ENCODE data around the gene FAM240B.

The FAM240B gene

DNA sequence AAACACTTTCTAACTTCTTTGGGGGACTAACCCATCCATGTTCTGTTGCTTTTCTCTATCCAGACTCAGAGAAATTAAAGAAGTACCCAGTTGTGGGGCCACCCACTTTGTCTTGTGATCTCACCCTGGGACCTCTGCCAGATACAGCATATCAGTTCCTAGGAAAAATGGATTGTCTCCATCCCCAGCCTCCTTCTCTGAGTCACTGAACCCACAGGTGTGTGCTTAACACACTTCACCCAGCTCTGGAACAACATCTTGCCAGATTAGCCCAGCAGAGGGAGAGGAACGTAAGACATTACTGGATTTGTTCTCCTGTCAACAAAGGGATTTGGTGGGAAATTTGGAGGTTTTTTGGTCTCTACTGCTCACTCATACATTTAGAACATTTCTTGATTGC, 19.2 kb downstream of the FAM240B start:
- no peak for DNase-seq

DNA sequence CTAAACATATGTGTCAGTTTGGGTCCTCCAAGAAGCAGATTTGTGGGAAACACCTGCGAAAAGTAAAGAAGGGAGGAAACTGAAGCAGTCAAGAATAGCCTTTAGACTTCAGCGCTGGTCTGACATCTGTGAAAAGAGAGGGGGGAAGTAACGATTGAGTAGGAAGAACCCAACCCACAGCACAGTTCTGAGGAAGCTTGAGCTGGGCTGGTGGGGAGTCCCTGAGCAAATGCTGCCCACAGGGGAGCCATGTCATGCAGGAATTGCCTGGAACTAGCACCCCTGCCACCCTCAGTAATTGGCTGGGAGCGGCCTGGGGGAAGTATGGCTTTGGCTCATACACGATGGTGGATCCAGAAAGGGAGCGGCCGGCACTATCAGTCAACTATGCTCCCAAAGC, 20.6 kb downstream of the FAM240B start:
- DNase-seq: no peak

DNA sequence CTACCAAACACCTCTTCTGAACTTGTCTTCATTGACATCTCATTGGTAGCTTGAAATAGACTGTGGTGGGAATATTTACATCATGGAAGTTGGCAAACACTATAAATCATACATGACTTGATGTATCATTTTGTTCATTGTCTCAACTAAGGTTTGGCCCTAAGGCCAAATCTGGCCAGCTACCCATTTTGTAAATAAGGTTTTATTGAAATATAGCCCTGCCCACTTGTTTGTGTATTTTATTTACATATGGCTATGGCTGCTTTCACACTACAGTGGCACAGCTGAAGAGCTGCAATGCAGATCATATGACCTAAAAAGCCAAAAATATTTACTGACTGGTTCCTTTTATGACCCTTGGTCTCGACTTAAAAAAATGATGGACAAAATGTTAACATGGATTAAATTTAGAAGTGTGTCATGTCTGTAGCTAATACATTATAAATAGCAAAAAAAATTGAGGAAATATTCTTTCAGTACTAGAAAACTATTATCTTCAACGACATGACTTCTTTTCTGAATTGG, 22.1 kb downstream of the FAM240B start:
- DNase-seq: no peak

DNA sequence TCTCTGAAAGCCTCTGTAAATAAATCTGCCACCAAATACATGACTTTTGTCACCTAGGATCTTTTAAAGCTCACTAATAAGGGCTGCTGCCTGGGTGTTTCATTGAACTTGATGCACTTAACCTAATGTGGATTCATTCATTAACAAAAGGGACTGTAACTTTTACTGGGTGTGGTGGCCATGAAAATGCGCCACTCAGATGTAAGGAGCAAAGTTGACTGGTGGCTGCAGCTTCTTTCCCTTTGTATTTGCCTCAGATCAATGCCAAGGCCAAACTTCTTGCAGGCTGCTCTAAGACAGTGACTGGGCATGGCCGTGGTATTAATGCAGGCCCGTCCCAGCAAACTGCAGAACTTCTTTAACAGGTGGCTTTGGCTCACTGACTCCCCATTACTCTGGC, 22.9 kb downstream of the FAM240B start:
- no peak for DNase-seq

DNA sequence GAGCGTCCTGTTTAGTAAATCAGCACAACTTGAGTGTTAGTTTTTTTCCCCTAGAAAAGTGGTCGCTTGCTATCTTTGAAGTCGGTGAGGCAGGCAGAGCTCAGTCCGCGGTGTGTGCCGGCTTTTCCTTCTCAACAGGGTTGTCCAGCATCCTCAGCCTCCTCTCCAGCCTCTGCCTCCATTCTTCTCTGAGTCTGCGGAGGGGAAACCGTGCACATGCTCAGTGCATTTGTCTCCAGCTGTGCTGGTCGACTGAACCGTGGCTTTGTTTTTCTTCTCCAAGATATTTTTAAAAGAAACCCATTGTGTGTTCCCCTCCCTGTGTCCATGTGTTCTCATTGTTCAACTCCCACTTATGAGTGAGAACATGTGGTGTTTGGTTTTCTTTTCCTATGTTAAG, 25.3 kb downstream of the FAM240B start:
- DNase-seq: peak in 32 of 58 donors; percentile 5 to 79 (median 49)

DNA sequence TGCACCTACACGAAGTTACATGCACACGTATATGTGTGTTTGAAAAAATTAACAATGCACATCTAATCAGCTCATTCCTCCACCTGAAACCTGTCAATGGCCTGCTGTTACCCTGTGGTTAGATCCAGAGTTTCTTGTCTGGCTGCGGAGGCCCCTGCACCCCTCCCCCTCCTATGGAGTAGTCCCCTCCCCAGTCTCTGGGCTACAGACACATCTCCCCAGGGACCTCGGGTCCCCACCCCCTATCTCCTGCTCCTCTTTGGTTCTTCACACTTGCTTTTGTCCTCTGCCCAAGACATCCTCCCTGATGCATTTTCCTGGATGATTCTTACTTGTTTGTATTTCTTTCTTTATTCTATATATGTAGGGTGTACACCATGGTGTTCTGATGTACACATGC, 27.2 kb downstream of the FAM240B start:
- DNase-seq: no peak

DNA sequence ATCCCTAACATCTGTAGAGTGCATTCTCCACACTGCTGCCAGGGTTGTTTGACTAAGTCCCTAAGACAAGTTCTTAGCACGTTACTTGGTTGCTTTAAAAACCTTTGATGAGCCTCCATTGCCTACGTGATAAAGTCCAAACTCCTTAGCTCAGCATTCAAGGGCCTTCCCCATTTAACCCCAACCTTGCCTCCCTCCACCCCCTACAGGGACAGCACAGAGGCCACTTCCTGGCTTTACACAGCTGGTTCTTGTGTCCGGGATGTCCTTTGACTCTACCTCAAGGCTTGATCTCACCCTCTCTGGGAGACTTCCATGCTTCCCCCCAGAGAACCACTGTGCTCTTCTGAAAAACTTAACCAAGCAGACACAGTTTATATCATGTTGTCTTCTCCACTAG, 29.4 kb downstream of the FAM240B start:
- no peak for DNase-seq

DNA sequence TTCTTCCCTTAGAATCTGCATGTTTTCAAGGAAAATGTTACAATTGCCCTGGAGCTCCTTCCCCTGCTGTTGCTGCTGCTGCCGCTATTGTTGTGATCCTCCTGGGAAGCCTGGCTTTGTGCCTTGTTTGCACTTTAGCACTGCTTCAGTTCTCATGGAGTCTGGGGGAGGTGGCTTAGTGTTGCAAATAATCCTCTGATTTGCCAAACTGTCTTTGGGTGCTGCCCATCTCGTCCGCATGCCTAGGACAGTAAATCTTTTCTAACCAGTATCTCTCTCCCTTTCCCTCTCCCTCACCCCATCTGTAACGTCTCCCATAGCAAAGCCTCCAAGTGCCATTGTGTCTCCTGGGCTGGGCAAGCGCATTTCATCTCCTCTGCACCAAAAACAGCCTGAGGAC, 30.3 kb downstream of the FAM240B start:
- DNase-seq: peak in 30 of 58 donors; percentile 5 to 61 (median 29)

DNA sequence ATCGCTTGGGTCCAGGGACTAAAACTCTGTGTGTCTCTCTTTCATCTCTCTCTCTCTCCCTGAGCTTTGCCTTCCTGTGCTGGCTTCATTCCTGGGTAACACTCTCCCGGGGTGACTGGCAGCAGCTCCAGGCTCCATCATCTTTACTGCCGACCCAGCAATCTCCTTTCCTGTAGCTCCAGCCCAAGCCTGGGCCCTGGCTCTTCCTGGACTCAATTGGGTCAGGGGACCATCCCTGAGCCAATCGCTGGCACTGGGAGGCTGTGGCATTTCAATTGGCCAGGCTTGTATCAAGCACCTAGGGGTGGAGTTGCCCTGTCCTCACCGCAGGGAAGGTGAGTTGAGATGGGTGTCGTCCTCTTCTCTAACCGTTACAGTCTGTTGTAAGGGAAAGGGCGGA, 31.9 kb downstream of the FAM240B start:
- DNase-seq: no peak

DNA sequence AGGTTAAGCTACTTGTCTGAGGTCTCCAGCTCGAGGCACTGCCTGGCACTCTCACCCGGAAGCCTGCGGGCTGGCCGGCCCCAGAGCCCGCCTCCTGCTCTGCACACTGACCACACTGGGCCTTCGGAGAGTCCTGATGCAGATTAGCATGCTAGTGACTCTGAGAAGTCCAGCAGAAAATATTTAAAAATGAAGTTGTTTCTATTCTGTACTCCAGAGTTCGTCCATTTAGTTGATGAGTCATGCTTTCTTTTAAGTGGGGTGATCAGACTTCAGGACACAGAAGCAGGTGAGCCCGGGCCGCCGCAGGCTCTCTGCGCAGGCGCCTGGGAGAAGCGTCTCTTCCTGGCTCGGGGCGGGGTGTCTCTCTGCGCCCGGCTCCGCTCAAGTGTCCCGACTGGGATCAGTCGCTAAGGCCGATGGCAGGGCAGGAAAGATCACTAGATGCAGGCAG, 32.5 kb downstream of the FAM240B start:
- peak in 19 of 58 donors; percentile 5 to 52 (median 21) for DNase-seq

DNA sequence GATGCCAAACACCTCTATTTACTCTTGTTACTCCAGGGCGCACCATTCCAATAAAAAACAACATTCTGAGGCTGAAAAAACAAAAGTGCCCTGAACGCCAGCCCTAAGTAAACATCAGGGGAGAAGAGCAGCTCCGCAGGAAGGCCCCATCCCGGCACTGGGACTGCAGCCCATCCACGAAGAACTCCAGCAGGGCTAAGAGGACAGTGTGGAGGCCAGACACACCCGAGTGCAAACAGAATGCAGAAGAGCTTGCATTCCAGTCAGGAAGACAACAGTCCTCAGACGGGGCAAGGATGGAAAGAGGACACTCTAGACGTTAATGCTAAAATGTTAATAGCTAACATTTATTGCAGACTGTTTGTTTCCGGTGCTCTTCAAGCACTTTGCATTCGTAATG, 33.0 kb downstream of the FAM240B start:
- no peak for DNase-seq

DNA sequence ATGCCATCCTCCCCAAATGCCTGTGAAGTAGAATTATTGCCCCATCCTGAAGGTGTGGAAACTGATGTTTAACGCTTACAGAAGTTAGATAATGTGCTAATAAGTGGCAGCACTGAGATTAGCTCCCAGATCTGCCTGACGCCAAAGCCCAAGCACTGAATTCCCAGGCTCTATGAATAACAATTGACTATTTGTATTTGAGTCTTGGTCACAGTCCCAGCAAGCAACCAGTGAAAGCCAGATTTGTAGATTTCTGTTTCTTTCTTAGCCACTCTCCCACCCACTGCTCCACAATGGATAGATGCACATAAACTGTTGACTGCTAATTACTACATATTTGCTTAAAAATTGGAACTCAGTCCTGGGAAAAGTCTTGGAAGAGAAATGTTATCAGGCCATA, 34.4 kb downstream of the FAM240B start:
- DNase-seq: peak in 29 of 58 donors; percentile 11 to 88 (median 43)

DNA sequence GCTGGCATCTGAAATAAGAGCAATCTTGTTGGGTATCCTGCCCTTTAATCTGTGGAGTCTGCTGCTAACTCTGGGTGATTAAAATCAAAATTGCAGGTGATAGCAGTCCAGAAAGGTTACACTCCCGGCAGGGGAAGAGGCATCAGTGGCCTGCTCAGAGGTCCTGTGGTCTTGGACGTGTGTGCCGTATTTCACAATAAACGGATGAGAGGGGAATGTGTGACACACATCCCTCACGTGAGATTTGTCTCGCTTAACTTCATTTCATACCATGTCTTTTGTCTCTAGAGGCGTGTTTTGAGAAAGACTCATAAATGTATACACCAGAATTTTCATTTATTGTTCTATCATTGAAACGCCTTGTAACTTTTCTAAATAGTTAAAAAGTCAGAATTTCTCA, 36.6 kb downstream of the FAM240B start:
- DNase-seq: no peak

DNA sequence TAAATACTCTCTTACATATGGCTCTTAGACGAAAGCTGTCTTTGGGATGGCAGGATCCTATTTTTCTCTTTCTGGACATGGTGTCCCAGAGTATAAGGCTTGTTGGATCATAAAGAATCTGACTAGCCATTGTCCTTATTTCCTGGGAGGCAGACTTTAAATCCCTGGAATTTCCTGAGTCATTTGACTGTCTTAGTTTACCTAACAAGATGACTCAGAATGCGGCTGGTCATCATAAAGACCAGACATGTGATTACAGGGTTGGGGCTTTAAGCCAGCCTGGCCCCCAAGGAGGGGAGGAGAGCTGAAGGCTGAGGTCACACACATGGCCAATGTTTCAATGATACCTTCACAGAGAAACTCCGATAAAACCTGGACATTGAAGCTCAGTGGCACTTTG, 37.2 kb downstream of the FAM240B start:
- DNase-seq: no peak

DNA sequence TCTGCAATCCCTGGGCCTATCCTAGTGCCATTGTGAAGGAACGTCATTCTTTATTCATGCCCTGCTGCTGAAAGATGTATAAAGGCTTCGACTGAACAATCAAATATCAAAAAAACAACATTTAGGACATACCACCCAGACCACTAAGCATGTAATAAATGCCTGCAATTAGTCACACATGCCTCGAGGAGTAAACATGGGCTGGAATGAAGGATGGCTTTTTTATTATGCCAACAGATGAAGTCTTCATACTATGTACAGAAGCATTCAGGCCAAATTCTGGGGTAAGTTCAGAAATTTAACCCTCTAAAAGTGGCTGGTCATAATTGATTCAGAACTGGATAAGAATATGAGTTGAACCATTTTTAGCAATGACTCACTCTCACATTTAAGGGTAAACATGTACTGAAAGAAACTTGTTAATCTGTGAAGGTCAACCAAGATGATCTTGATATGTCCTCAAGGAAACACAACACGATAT, 38.1 kb downstream of the FAM240B start:
- DNase-seq: no peak

DNA sequence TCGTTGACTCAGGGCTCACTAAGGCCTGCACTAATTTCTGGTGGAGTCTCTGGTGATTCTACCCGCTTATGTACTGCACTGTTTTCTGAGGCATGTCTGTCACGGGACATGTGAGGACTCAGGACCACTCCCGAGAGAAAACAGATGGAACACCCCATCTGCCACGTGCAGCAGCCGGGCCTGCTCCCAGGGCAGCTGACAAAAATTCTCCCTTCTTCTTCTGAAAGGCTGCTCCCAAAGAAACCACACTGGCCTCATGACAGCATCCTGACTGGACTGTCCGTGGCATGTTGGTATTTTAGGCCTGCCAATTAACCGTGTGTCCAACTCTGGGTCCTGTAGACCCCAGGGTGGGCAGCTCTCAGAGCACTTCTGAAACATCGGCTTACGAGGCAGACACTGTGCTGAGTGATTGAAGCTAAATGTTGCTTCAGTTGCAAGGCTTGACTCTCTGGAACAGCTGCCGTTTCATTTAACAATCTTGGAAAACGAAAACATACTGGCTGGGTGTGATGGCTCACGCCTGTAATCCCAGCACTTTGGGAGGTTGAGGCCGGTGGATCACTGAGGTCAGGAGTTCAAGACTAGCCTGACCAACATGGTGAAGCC, 39.0 kb downstream of the FAM240B start:
- DNase-seq: no peak

DNA sequence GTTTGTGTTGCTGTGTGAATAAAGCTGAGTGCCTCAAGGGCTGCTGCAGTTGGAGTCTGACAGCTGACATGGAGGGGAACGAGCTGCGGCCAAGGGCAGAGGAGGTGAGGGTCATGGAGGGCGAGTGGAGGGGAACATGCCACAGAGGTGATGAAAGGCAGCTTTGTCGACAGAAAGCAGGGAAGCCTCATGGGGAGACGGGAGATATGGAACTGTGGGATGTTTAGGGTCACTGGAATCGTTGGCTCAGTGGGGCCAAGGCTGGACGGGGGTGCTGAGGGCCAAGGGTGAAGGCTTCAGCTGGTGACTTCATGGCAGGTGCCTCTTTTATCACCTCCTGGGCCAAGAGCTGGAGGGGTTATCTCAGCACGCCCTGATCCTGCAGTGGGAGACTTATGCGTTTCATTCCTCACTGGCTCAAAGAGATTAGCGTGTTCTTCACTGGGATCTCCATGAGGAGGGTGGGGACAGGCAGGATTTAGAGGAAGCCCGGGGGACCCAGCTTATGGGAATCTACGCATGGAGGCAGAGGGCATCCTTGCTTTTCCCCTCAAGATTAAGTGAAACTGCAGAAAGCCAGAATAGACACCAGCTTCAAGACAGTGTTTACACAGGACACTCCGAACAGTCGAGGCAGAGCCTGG, 42.2 kb downstream of the FAM240B start:
- no peak for DNase-seq

DNA sequence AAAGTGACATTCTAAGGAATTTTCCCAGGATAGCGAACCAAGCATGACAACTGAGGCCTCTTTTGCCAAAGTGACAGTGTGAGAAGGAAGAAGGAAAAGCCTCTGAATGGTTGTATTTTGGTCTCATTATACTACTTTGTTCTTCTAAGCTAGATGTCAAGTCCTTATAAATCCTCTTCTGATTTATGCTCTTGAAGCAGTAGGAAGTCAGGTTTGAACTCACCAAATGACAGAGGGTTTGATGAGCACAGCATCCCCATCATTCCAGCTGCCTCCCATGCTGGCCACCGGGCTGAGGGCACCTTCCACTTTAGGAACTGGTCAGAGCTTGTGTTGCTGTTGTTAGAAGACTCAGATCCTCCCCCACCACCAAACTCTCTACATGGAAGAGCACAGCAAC, 44.1 kb downstream of the FAM240B start:
- no peak for DNase-seq

DNA sequence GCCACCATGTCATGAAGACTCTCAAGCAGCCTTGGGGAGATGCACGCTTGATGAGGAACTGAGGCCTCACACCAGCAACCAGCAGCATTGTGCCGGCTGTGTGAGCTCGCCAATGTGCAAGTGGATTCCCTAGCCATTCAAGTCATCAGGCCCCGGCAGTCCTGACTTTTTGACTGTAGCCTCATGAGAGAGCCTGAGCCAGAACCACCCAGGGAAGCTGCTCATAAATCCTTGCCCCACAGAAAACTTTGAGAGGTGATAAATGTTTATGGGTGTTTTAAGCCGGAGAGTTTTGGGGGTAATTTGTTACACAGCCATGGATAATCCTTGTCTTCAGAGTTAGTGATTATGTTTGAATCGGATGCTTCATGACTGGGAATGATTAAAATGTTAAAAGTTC, 44.7 kb downstream of the FAM240B start:
- DNase-seq: no peak

DNA sequence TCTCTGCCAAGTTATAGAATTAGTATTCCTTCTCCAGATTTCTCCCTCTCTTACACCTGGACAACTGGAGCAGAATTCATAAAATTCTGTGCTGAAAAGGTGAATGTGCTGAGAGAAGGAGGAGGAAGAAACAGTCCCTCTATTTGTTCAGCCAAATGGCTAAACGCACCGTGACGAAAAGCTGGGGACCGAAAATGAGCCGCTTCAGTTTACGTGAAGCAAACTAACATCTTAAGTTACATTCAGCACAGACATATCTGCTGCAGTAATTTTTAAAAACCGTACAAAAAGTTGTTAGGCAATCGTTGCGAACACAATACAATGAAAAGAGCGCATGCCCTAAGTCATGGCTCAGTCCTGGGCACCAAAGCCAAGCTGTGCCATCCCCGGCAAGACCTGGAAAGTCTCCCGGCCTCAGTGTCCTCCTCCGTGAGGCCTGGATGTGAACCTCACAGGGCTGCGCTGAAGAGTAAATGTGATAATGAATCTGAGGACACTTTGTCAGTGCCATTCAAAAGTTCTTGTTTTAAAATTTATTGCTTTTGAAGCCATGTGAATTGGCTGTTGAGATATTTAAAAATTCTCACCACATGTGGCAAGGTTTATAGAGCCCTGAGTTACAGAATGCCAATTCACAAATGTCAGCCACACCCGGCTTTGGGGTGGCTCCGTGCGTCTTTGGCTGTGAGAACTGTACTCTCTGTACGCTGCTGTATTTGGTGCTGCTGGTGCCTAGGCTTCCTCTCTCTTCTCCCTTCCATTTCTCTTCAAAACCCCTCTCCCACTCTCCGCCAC, 46.3 kb downstream of the FAM240B start:
- no peak for DNase-seq

DNA sequence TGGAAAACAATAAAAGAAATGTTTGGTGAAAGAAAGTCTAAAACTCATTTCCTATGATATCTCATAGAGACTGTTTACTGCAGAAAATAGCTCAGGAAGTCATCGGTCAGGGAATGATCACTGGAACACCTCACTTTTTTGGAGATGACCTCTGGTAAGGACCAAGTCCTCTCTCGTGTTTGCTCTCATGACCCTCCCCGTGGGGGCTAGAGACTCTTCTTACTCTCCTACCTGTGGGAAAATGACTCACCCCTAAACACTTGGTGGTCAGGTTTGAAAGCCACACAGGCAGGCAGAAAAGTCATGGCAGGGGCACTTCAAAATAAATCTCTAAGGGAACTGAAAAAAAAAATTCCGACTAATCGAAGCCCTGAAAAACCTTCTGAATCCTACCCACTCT, 48.2 kb downstream of the FAM240B start:
- no peak for DNase-seq

DNA sequence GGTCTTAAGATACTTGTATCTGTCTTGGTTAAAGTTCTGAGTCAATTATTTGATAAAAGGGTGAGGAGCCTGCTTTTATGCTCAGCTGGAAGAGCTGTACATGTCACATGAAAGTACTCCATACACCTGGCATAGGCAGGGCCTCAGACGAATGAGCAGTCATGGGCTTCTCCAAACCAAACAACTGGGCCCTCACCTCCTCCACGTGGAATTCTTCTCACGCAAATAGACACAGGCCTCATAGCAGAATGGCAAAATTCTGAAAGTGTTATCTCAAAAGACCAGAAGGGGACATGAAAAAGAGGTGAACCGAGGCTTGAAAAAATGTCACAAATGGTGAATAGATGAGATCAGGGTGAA, 48.6 kb downstream of the FAM240B start:
- no peak for DNase-seq

All from anterior cingulate cortex (tissue), 58 donors.